Mononuclear cell (primary cell): Measurements from ENCODE around the gene MECP2. TPM values are rescaled to one million over a fixed set of nuclear protein-coding genes. Genes with fewer than 3 reads are reported as not detected.
"Not testable (repeated sequence)": the region's sequence is repeated elsewhere in the genome, so short reads cannot be mapped to it uniquely, and the experiment has no call there.

ENCODE experiments used
- H3K27me3 ChIP-seq: 2 replicates; pipeline ENCODE4 v1.6.0; 2011; ENCODE audit warnings: low read length, control low read depth; ENCODE audit not compliant: insufficient read depth
- H3K4me1 ChIP-seq: 2 replicates; pipeline ENCODE4 v1.5.1; 2011; ENCODE audit warnings: mild to moderate bottlenecking, low read length, control low read depth; ENCODE audit not compliant: insufficient read depth
- H3K4me3 ChIP-seq: 2 replicates; pipeline ENCODE4 v1.5.1; 2011; ENCODE audit warnings: mild to moderate bottlenecking, low read length, moderate library complexity
- H3K9me3 ChIP-seq: 2 replicates; pipeline ENCODE4 v1.5.1; 2011; ENCODE audit warnings: low read depth, mild to moderate bottlenecking, control low read depth, low read length
- total RNA-seq: library from RNA; depleted of rRNA; stranded (reverse); fragments of >200 nt; gene quantifications from one replicate; pipeline ENCODE4 v1.2.3, GENCODE V29; 2012

MECP2 gene
- total RNA-seq = 142 TPM

- Histone ChIP-seq H3K4me1 (peaks cover 40% of the 10 kb centered on the region), H3K27me3 (no peaks in the 10 kb centered on the region), H3K4me3 (peak within 1 kb of the TSS; percentile 65)
Measured at GRCh38 chrX:154097589-154098541, at the start of gene MECP2. MECP2 (minus strand) TSS chrX:154097717.

DNA sequence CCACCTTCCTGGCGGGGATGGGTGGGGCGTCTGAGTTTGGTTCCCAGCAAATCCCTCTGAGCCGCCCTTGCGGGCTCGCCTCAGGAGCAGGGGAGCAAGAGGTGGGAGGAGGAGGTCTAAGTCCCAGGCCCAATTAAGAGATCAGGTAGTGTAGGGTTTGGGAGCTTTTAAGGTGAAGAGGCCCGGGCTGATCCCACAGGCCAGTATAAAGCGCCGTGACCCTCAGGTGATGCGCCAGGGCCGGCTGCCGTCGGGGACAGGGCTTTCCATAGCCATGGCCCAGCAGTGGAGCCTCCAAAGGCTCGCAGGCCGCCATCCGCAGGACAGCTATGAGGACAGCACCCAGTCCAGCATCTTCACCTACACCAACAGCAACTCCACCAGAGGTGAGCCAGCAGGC, 46.5 kb upstream of the MECP2 start, which contains the start of gene OPN1LW:
TSS of gene OPN1LW (plus strand) at position 234 of the 400 bp plus-strand sequence. CDS start at position 275, 41 bp downstream.
- not testable (repeated sequence) for H3K9me3 ChIP-seq, H3K27me3 ChIP-seq, H3K4me1 ChIP-seq, H3K4me3 ChIP-seq

More at GRCh38 chrX:154097589-154098541, at the start of gene MECP2:
- H3K9me3 ChIP-seq = no peaks in the 10 kb centered on the region

DNA sequence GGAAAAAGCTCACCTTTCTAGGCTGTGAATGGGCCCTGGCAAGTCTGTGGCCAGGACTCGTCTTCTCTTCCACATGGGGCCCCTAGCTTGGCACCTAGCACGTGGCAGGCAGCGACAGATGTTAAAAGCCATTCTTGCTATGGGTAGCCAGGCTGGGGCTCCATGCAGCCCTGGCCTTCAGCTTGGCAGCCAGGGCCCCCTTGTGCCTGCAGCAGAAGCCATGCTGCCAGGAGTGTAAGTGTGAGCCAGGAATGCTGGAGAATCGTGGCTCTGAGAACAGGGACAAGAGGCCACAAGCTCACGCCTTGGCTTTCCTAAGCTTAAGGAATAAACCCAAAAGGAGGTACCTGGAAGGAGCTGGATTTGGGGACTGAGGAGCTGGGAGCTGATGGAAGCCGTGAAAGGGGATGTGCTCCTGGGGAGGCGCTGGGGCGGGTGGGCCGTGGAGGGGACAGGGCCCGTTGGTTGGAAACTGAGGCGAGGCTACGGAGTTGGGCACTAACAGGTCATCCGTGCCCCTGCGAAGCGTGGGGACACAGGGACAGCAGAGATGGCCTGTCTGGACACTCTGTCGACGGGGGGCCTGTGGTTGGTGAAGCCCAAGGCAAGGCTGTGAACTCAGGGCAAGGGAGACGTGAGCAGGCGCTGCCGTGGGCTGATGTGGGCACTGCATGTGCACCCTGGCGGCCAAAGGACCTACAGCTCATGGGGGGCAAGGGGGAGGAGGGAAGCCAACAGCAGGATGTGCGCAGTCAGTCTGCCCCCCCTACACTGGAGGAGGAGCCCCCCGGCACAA, 45.6 kb upstream of the MECP2 start:
- Histone ChIP-seq H3K9me3 (no peaks in the 10 kb centered on the region), H3K4me1 (no peaks in the 10 kb centered on the region), H3K4me3 (no peak overlapping the region), H3K27me3 (no peaks in the 10 kb centered on the region)

- Histone ChIP-seq H3K9me3 (no peaks in the 10 kb centered on the region), H3K4me3 (no peak overlapping the region), H3K27me3 (no peaks in the 10 kb centered on the region), H3K4me1 (no peaks in the 10 kb centered on the region)
Measured at GRCh38 chrX:154142386-154142785, 44.9 kb upstream of the MECP2 start.

- Histone ChIP-seq H3K4me1 (peaks cover 7% of the 10 kb centered on the region), H3K4me3 (no peak overlapping the region), H3K27me3 (no peaks in the 10 kb centered on the region), H3K9me3 (no peaks in the 10 kb centered on the region)
Measured at GRCh38 chrX:154140742-154141141, 43.2 kb upstream of the MECP2 start.

DNA sequence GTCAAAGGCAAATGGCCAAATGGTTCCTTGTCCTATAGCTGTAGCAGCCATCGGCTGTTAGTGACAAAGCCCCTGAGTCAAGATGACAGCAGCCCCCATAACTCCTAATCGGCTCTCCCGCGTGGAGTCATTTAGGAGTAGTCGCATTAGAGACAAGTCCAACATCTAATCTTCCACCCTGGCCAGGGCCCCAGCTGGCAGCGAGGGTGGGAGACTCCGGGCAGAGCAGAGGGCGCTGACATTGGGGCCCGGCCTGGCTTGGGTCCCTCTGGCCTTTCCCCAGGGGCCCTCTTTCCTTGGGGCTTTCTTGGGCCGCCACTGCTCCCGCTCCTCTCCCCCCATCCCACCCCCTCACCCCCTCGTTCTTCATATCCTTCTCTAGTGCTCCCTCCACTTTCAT, 42.7 kb upstream of the MECP2 start:
- H3K9me3 ChIP-seq = no peaks in the 10 kb centered on the region
- H3K4me1 ChIP-seq = peaks cover 12% of the 10 kb centered on the region
- H3K4me3 ChIP-seq = no peak overlapping the region
- H3K27me3 ChIP-seq = no peaks in the 10 kb centered on the region

GRCh38 chrX:154138857-154139256, 41.3 kb upstream of the MECP2 start:
- H3K4me3 ChIP-seq = no peak overlapping the region
- H3K27me3 ChIP-seq = no peaks in the 10 kb centered on the region
- peaks cover 13% of the 10 kb centered on the region for H3K4me1 ChIP-seq
- no peaks in the 10 kb centered on the region for H3K9me3 ChIP-seq

DNA sequence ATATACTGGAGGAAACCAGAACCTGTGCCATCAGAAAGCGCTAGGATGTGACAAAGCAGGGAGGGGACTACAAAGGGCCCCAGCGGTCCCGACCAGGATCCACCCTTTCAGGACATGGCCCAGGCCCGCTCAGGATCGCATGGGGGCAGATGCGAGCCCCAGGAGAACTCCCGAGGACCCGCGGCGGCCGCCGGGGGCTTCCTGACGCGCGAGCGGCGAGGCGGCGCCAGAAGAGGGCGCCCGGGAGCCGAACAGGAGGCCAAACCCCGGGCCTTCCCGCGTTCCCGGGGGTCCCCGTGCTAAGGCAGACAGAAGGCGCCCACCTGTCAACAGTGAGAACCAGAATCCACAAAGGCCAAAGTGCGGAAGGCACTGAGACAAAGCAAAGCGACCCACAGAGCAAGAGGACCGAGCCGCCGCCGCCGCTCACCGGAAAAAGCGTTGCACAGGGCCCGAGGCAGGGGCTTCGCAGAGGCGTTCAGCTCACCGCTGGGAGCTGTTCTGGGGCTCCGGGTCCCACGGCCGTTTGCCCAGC, 39.2 kb upstream of the MECP2 start:
- H3K9me3 ChIP-seq = no peaks in the 10 kb centered on the region
- no peak overlapping the region for H3K4me3 ChIP-seq
- H3K27me3 ChIP-seq = no peaks in the 10 kb centered on the region
- peaks cover 13% of the 10 kb centered on the region for H3K4me1 ChIP-seq

- no peaks in the 10 kb centered on the region for H3K27me3 ChIP-seq
- H3K4me3 ChIP-seq = no peak overlapping the region
- no peaks in the 10 kb centered on the region for H3K9me3 ChIP-seq
- H3K4me1 ChIP-seq = peaks cover 13% of the 10 kb centered on the region
Measured at GRCh38 chrX:154135458-154136229, 38.1 kb upstream of the MECP2 start.

GRCh38 chrX:154132366-154132765, 34.8 kb upstream of the MECP2 start:
- no peaks in the 10 kb centered on the region for H3K27me3 ChIP-seq
- H3K4me1 ChIP-seq = peaks cover 13% of the 10 kb centered on the region
- no peak overlapping the region for H3K4me3 ChIP-seq
- H3K9me3 ChIP-seq = no peaks in the 10 kb centered on the region

GRCh38 chrX:154131955-154132354, 34.4 kb upstream of the MECP2 start:
- Histone ChIP-seq H3K27me3 (no peaks in the 10 kb centered on the region), H3K4me1 (peaks cover 13% of the 10 kb centered on the region), H3K9me3 (no peaks in the 10 kb centered on the region)

GRCh38 chrX:154126101-154126500, 28.6 kb upstream of the MECP2 start:
- no peak overlapping the region for H3K4me3 ChIP-seq
- no peaks in the 10 kb centered on the region for H3K27me3 ChIP-seq
- H3K4me1 ChIP-seq = peaks cover 31% of the 10 kb centered on the region
- H3K9me3 ChIP-seq = no peaks in the 10 kb centered on the region

More at GRCh38 chrX:154131955-154132354, 34.4 kb upstream of the MECP2 start:
- no peak overlapping the region for H3K4me3 ChIP-seq

GRCh38 chrX:154125391-154126040, 28.0 kb upstream of the MECP2 start:
- peaks cover 31% of the 10 kb centered on the region for H3K4me1 ChIP-seq
- H3K4me3 ChIP-seq = no peak overlapping the region
- H3K9me3 ChIP-seq = no peaks in the 10 kb centered on the region
- H3K27me3 ChIP-seq = no peaks in the 10 kb centered on the region
